ENCODE data around the gene PID1. TPM values are rescaled to one million over a fixed set of nuclear protein-coding genes. Genes with fewer than 3 reads are reported as not detected.

Gene PID1
- total and polyA plus RNA-seq, 2 donors (not counting 1 experiment from before 2014, with no cell fraction given): 0.10 TPM; not detected in 1

DNA sequence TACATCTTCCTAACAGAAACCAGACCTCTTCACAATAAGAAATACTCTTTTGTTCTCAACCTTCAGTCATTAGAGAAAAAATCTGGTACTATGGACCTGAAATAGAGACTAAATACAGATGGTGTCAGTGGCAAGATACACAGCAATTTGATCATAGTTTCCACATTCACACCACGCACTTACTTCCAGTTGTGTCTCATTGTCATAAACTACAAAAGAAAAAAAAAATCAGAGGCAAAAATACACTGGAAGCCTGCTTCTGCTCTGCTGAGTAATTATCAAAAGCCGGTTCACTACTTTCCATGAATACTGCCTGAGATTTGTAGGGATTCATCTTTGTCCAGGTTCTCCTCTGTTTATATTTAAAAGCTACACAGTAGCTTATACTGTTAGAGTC lies 182.6 kb downstream of the PID1 start:
- TF ChIP-seq, protein P1, sequence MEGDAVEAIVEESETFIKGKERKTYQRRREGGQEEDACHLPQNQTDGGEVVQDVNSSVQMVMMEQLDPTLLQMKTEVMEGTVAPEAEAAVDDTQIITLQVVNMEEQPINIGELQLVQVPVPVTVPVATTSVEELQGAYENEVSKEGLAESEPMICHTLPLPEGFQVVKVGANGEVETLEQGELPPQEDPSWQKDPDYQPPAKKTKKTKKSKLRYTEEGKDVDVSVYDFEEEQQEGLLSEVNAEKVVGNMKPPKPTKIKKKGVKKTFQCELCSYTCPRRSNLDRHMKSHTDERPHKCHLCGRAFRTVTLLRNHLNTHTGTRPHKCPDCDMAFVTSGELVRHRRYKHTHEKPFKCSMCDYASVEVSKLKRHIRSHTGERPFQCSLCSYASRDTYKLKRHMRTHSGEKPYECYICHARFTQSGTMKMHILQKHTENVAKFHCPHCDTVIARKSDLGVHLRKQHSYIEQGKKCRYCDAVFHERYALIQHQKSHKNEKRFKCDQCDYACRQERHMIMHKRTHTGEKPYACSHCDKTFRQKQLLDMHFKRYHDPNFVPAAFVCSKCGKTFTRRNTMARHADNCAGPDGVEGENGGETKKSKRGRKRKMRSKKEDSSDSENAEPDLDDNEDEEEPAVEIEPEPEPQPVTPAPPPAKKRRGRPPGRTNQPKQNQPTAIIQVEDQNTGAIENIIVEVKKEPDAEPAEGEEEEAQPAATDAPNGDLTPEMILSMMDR (IDR thresholded peaks at IDR 0.05): no peak
- no peak for TF ChIP-seq EZH2 (IDR thresholded peaks at IDR 0.05; ENCODE audit: borderline replicate concordance, insufficient read depth, low read depth, low read length, poor library complexity, severe bottlenecking)
- POLR2A ChIA-PET: no interaction called here
- H3K27ac Mint-ChIP-seq: no peak overlapping the region
- H3K9me3 ChIP-seq (ENCODE audit: control extremely low read depth in 1 of 3, control insufficient read depth in 2 of 3, insufficient read depth in 1 of 3, low read length in 2 of 3): peaks cover 0 to 3% (median 0%) of the 10 kb centered on the region in 3 donors
- no peaks in the 10 kb centered on the region for H3K4me1 ChIP-seq (ENCODE audit: control insufficient read depth in 2 of 2, insufficient read depth in 2 of 2, low read length in 2 of 2)
- H3K9ac ChIP-seq (ENCODE audit: low read length): no peak overlapping the region
- no peak for DNase-seq
- H4K20me1 ChIP-seq (ENCODE audit: control insufficient read depth, insufficient read depth, low read length, poor library complexity, severe bottlenecking): no peaks in the 10 kb centered on the region
- no peaks in the 10 kb centered on the region for H3K36me3 ChIP-seq (replicated peaks in 1 of 2; ENCODE audit: control extremely low read depth in 1 of 2, control insufficient read depth in 1 of 2, extremely low read depth in 1 of 2, insufficient read depth in 2 of 2, low read length in 1 of 2)
- H3K4me3 Mint-ChIP-seq: no peak overlapping the region
- H3K27me3 ChIP-seq (replicated peaks in 1 of 4; ENCODE audit: control extremely low read depth in 1 of 4, control insufficient read depth in 3 of 4, insufficient read depth in 4 of 4, low read length in 3 of 4): no peaks in the 10 kb centered on the region
- no peak overlapping the region for H3K4me2 ChIP-seq (replicated peaks; ENCODE audit: low read depth, low read length, poor library complexity, severe bottlenecking)
- no peaks in the 10 kb centered on the region for H3K9me3 Mint-ChIP-seq (ENCODE audit: insufficient read depth)
- CTCF ChIA-PET: no interaction called here
- intact Hi-C loops (cut with micrococcal nuclease): no loop called here
- no peak overlapping the region for H3K27ac ChIP-seq (ENCODE audit: low read length in 2 of 2)
- ATAC-seq (ENCODE audit: low read depth): no peak
- no peaks in the 10 kb centered on the region for H3K79me2 ChIP-seq (ENCODE audit: control insufficient read depth, insufficient read depth, low read length)
- no peak overlapping the region for H2AFZ ChIP-seq (ENCODE audit: insufficient read depth, low read depth, low read length, poor library complexity, severe bottlenecking)
- WGBS (ENCODE audit: insufficient coverage): 80% methylated on average over 1 of the region's 2 CpGs
- no peaks in the 10 kb centered on the region for H3K4me1 Mint-ChIP-seq
- no peaks in the 10 kb centered on the region for H3K27me3 Mint-ChIP-seq
- H3K4me3 ChIP-seq (ENCODE audit: control extremely low read depth in 1 of 5, extremely low read depth in 1 of 5, insufficient read depth in 1 of 5, low read depth in 2 of 5, low read length in 4 of 5): no peak overlapping the region

- intact Hi-C loops (cut with micrococcal nuclease): no loop called here
- Histone ChIP-seq H3K9me3 (ENCODE audit: control extremely low read depth in 1 of 3, control insufficient read depth in 2 of 3, insufficient read depth in 1 of 3, low read length in 2 of 3) (no peaks in the 10 kb centered on the region), H2AFZ (ENCODE audit: insufficient read depth, low read depth, low read length, poor library complexity, severe bottlenecking) (no peak overlapping the region), H3K4me2 (replicated peaks; ENCODE audit: low read depth, low read length, poor library complexity, severe bottlenecking) (no peak overlapping the region), H3K27ac (ENCODE audit: low read length in 2 of 2) (no peak overlapping the region), H3K27me3 (replicated peaks in 1 of 4; ENCODE audit: control extremely low read depth in 1 of 4, control insufficient read depth in 3 of 4, insufficient read depth in 4 of 4, low read length in 3 of 4) (no peaks in the 10 kb centered on the region), H3K36me3 (replicated peaks in 1 of 2; ENCODE audit: control extremely low read depth in 1 of 2, control insufficient read depth in 1 of 2, extremely low read depth in 1 of 2, insufficient read depth in 2 of 2, low read length in 1 of 2) (no peaks in the 10 kb centered on the region), H3K4me1 (ENCODE audit: control insufficient read depth in 2 of 2, insufficient read depth in 2 of 2, low read length in 2 of 2) (no peaks in the 10 kb centered on the region), H4K20me1 (ENCODE audit: control insufficient read depth, insufficient read depth, low read length, poor library complexity, severe bottlenecking) (no peaks in the 10 kb centered on the region), H3K9ac (ENCODE audit: low read length) (no peak overlapping the region), H3K79me2 (ENCODE audit: control insufficient read depth, insufficient read depth, low read length) (no peaks in the 10 kb centered on the region), H3K4me3 (ENCODE audit: control extremely low read depth in 1 of 5, extremely low read depth in 1 of 5, insufficient read depth in 1 of 5, low read depth in 2 of 5, low read length in 4 of 5) (no peak overlapping the region)
- H3K27me3 Mint-ChIP-seq: no peaks in the 10 kb centered on the region
- no peak overlapping the region for H3K4me3 Mint-ChIP-seq
- ATAC-seq (ENCODE audit: low read depth) (no peak), DNase-seq (no peak)
- CTCF ChIA-PET: no interaction called here
- no peaks in the 10 kb centered on the region for H3K9me3 Mint-ChIP-seq (ENCODE audit: insufficient read depth)
- WGBS (ENCODE audit: insufficient coverage): 27% methylated on average over 1 of the region's 6 CpGs
- no peaks in the 10 kb centered on the region for H3K4me1 Mint-ChIP-seq
- POLR2A ChIA-PET: no interaction called here
- TF ChIP-seq, protein P1 (IDR thresholded peaks at IDR 0.05): no peak
- TF ChIP-seq EZH2 (IDR thresholded peaks at IDR 0.05; ENCODE audit: borderline replicate concordance, insufficient read depth, low read depth, low read length, poor library complexity, severe bottlenecking): no peak
- no peak overlapping the region for H3K27ac Mint-ChIP-seq
These were observed 183.1 kb downstream of the PID1 start for GRCh38 chr2:229087843-229088516.
